Right ventricle myocardium inferior (tissue), 1 donor: ENCODE data around the gene SDF2L1. TPM values are rescaled to one million over a fixed set of nuclear protein-coding genes. Genes with fewer than 3 reads are reported as not detected.
"Not testable (repeated sequence)": the region's sequence is repeated elsewhere in the genome, so short reads cannot be mapped to it uniquely, and the experiment has no call there.

Experiments
- ATAC-seq: fragments of 200-7000 bp; cut with Tn5 transposase; one replicate; pipeline ENCODE4 v1.9.1; 2020; ENCODE audit warnings: mild to moderate bottlenecking, moderate library complexity
- DNase-seq: peaks from one replicate; pipeline ENCODE4 v3.0.0; 2021; ENCODE audit errors: missing footprints
- intact Hi-C: fragments of 100-400 bp; cut with DNase I; formaldehyde crosslinking; loops from one replicate; pipeline ENCODE4 v1.11.0; 2022
- total RNA-seq: library from RNA; stranded (reverse); fragmentation: NEBNext Ultra II Directional; extraction: Animal tissue kit (Norgen Biotek cat#: 25700); gene quantifications from one replicate; pipeline ENCODE4 v1.2.1, GENCODE V29; 2021
- donor health status: DM: no; HTN: yes; CAD: no; lungs with severe emphysema.

The SDF2L1 gene
- total RNA-seq, 1 donor from 2014 or later: 20.7 TPM

DNA sequence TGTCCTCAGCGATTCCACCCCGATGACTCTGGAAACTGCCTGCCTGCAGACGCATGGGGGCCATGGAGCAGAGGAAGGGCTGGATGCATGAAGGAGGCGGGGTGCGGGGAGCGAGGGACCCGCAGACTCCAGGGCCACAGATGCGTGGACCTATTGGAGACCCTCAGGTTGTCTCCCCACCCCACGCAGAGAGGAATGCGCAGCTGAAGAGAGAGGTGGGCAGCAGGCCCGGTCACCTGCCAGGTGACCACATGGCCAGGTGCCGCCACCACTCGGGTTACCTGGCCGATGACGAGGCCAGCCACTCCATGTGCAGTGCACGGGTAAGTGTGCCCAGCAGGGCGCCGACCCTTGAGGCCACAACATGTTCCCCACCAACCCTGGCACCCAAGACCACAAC lies 9.2 kb upstream of the SDF2L1 start:
- intact Hi-C loops: no loop called here
- no peak for ATAC-seq

DNA sequence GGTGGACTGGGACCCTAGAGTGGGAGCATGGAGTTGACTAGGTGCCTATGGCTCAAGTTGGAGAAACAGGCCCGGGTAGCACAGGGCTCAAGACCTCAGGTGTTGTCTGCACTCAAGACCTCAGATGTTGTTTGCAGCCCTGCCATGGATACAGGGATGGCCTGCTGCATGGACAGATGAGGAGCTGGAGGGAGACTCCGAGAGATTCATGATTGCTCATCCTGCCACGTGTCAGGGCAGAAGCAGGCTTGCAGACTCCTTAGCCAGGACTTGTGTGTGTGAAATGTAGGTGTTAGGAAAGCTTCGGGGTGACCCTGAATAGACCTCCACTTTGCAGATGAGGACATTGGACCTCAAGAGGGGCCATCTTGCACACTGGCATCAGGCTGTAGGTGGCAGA lies 8.6 kb upstream of the SDF2L1 start:
- DNase-seq (no peak), ATAC-seq (no peak)
- intact Hi-C loops: no loop called here

More for the DNA sequence above, 9.2 kb upstream of the SDF2L1 start:
- DNase-seq: no peak

DNA sequence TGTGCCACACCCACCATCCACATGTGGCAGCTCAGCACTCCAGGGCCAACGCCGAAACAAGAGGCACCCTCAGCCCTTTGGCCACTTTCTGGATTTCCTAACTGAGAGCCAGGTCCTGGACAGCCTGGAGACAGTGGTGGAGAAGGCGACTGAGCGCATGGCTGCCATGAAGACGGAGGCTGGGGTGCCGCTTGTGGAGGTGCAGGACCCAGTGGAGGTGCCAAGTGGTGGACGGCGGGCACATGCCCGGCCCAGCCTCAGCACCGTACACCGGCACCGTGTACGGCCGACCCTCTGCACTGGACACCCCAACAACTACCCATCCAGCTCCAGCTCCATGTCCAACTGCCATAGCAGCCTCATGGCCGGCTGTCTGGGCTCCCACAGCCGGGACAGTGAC lies 8.0 kb upstream of the SDF2L1 start:
- DNase-seq (no peak), ATAC-seq (no peak)
- intact Hi-C loops: no loop called here

GRCh38 chr22:21634844-21635243 lies 7.3 kb upstream of the SDF2L1 start:
- DNase-seq: no peak
- no peak for ATAC-seq
- intact Hi-C loops: no loop called here

DNA sequence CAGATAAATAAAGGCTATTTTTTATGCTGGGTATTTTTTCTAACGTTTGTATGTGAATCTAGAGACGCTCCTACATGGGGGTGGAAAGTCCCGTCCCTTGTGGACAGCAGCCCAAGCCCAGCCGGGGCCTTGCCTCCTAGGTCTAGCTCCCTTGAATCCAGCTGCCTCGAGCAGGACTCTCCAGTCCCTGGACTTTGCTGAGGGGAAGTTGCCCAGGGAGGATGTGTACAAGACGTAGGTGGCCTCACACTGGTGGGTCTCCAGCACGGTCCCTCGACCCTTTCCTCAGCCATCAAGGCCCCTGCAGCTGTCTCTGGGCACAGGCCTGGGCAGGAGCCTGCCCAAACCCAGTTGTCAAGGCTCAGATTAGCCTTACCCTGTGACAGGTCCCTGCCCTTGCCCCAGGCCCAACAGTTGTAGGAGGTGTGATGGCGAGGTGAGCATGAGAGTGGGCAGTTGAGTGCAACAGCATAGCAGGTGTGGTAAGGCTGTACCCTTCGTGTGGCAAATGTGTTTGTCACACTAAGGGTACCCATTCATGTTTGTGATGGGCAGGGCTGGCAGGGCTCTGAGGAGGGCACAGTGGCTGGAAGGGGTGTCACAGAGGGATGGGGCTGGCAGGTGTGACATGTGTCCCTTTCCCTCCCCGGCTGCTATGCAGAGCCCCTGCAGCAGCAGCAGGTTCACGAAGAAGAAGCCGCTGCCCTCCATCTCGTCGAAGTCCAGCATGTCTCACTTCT lies 6.2 kb upstream of the SDF2L1 start:
- ATAC-seq: no peak
- intact Hi-C loops: no loop called here
- DNase-seq: no peak

DNA sequence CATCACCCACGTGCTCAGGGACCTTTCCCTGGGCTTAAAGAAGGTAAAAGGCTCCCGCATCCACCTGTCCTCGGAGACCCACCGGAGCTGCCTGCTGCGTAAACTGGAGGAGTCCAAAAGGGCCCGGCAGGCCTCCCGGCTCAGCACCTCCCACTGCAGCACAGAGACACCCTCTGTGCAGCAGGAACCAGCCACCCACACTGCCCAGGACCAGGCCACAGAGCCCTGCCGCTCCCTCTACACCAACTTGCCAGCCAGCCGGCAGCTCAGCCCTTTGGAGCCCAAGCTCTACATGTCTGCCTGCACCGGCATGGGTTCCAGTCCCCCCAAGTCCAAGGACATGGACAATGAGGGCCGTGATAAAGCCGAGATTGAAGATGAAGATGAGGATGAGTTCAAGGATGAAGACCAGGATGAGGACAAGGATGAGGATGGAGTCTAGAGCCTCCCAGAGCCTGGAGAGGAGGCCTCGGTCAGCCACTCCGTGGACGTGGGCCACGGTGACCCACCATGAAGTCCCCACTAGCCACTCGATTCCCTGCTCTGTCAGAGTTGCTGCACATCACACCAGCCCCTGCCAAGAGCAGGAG lies 5.4 kb upstream of the SDF2L1 start:
- no peak for DNase-seq

GRCh38 chr22:21637450-21637849 lies 4.7 kb upstream of the SDF2L1 start:
- ATAC-seq, intact Hi-C loops, DNase-seq: not testable (repeated sequence)

More for the DNA sequence above, 5.4 kb upstream of the SDF2L1 start:
- no peak for ATAC-seq
- intact Hi-C loops: no loop called here

DNA sequence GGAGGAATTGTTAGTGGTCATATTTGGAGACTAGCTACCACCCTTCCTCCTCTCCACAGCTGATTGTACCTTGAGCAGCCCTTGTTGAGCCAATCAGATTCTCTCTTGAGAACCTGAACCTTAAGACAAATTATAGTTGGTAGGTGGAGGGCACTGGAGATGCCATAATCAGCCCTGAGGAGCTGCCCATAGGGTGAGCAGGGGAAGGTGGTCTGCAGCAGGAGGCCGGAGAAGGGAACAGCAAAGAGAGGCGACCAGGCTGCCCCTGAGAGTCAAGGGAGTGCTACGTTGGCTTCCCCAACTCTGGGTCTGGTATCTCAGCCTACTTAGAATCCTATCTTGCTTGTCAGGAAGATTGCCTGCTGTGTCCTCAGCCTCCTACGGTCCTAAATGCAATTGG lies 2.7 kb upstream of the SDF2L1 start:
- intact Hi-C loops: no loop called here
- no peak for DNase-seq
- ATAC-seq: no peak

GRCh38 chr22:21640810-21641209 lies 1.3 kb upstream of the SDF2L1 start:
- DNase-seq: no peak
- intact Hi-C loops: no loop called here
- no peak for ATAC-seq

GRCh38 chr22:21641417-21641788 lies 699 bp upstream of the SDF2L1 start:
- no peak for DNase-seq
- ATAC-seq: peak; percentile 49
- intact Hi-C loops: no loop called here

- DNase-seq (no peak), ATAC-seq (no peak)
- intact Hi-C loops: no loop called here
These were observed 714 bp downstream of the SDF2L1 start for GRCh38 chr22:21642584-21643448.

DNA sequence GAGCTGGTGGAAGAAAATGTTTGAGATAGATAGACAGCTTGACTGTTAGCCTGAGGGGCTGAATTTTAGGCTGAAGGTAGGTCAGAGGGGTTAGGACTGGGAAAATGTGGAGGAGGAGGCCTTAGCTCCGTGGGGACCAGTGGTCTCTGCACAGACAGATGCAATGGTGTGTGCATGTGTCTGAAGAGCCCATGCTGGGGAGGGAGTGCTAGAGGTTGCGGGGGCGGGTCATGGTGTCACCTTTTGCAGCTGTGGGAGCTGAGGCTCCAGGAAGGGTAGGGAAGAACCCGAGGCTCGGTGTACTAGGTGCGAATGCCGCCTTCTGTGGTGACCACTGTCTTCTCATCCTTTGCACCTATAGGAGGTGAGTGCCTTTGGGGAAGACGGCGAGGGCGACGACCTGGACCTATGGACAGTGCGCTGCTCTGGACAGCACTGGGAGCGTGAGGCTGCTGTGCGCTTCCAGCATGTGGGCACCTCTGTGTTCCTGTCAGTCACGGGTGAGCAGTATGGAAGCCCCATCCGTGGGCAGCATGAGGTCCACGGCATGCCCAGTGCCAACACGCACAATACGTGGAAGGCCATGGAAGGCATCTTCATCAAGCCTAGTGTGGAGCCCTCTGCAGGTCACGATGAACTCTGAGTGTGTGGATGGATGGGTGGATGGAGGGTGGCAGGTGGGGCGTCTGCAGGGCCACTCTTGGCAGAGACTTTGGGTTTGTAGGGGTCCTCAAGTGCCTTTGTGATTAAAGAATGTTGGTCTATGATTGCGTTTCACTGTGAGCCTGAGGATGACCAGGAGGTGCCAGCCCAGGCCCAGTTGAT lies 1.6 kb downstream of the SDF2L1 start:
- intact Hi-C loops: no loop called here
- ATAC-seq: no peak
- DNase-seq: no peak

- ATAC-seq, DNase-seq, intact Hi-C loops: not testable (repeated sequence)
These were observed 3.4 kb downstream of the SDF2L1 start for GRCh38 chr22:21645513-21645912.

DNA sequence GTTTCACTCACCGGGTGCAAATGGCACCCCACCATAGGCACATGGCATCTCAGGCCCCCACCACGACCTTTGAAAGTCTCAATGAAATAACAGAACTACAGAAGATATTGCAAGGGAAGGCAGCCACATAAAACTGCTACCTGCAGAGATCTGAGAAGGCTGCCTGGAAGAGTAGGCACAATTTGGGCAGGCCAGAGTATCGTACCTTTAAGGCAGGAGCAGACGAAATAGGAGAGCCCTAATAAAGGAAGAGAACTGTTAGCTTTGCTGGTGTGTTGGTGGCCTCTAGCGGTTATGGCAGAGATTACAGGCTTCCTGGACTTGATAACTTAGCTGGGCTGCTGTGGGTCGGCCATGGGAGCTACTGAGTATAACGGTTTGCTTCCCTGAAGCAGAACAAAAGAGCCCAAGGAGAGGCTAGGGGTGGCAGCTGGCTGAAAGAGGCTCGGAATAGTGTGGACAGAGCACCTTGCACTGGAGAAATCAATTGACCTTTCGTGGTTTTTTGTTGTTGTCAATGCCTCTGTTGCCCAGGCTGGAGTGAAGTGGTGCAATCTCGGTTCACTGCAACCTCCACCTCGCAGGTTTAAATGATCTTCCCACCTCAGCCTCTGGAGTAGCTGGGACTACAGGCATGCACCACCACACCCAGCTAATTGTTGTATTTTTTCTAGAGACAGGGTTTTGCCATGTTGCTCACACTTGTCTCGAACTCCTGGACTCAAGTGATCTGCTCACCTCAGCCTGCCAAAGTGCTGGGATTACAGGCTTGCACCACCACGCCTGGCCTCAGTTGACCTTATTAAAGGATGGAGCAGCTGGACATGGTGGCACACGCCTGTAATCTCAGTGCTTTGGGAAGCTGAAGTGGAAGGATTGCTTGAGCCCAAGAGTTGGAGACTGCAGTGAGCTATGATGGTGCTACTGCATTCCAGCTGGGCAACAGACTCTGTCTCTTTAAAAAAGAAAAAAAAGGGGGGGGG lies 4.8 kb downstream of the SDF2L1 start:
- ATAC-seq (peak; percentile 18), DNase-seq (no peak)
- intact Hi-C loops: no loop called here

DNA sequence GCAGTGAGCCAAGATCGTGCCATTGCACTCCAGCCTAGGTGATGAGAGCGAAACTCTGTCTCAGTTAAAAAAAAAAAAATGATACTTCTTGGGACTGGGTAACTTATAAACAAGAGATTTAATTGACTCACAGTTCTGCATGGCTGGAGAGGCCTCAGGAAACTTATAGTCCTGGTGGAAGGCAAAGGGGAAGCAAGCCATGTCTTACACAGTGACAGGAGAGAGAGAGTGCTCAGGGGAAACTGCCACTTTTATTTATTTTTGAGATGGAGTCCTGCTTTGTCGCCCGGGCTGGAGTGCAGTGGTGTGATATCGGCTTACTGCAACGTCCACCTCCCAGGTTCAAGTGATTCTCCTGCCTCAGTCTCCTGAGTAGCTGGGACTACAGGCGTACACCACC lies 8.2 kb downstream of the SDF2L1 start:
- intact Hi-C loops: no loop called here
- ATAC-seq (no peak), DNase-seq (no peak)

- ATAC-seq (peak; percentile 20), DNase-seq (no peak)
- intact Hi-C loops: no loop called here
These were observed 8.9 kb downstream of the SDF2L1 start for GRCh38 chr22:21650823-21651520.

- intact Hi-C loops: no loop called here
- DNase-seq: no peak
- peak; percentile 11 for ATAC-seq
These were observed 9.5 kb downstream of the SDF2L1 start for GRCh38 chr22:21651521-21652009.
